HEK293 (cell line): Measurements from ENCODE around the gene TRA2B.

Source experiments
- KLF10 ChIP-seq: fragments of 450-650 bp; IDR thresholded peaks from 2 replicates; pipeline ENCODE4 v1.5.1; 2018; ENCODE audit warnings: missing biosample characterization, mild to moderate bottlenecking, missing genetic modification characterization
- SALL2 ChIP-seq: fragments of 450-650 bp; formaldehyde crosslinking; IDR thresholded peaks from 2 replicates; pipeline ENCODE4 v1.5.0; 2017; ENCODE audit warnings: missing biosample characterization, mild to moderate bottlenecking, missing genetic modification characterization, borderline replicate concordance
- SCRT2 ChIP-seq: fragments of 450-650 bp; formaldehyde crosslinking; IDR thresholded peaks from 2 replicates; pipeline ENCODE4 v1.5.1; 2016; ENCODE audit warnings: missing biosample characterization, missing genetic modification characterization
- TCF7L2 ChIP-seq: IDR thresholded peaks from 2 replicates; pipeline ENCODE4 v1.6.1; 2011; ENCODE audit warnings: low read depth, mild to moderate bottlenecking, inconsistent platforms, low read length, moderate library complexity, borderline replicate concordance
- ZBTB21 ChIP-seq: fragments of 450-650 bp; formaldehyde crosslinking; IDR thresholded peaks from 2 replicates; pipeline ENCODE4 v1.5.1; 2017; ENCODE audit warnings: missing biosample characterization, missing genetic modification characterization
- ZEB2 ChIP-seq: fragments of 450-650 bp; formaldehyde crosslinking; IDR thresholded peaks from 2 replicates; pipeline ENCODE4 v1.5.1; 2016; ENCODE audit warnings: missing biosample characterization, missing genetic modification characterization
- ZFP37 ChIP-seq: fragments of 450-650 bp; formaldehyde crosslinking; IDR thresholded peaks from 2 replicates; pipeline ENCODE4 v1.5.1; 2016; ENCODE audit warnings: missing biosample characterization, missing genetic modification characterization
- ZNF24 ChIP-seq: fragments of 450-650 bp; formaldehyde crosslinking; IDR thresholded peaks from 2 replicates; pipeline ENCODE4 v1.5.1; 2016; ENCODE audit warnings: missing biosample characterization, missing genetic modification characterization
- ZNF335 ChIP-seq: fragments of 450-650 bp; formaldehyde crosslinking; conservative IDR thresholded peaks from 2 replicates; pipeline ENCODE4 v1.5.1; 2016; ENCODE audit warnings: missing biosample characterization, missing genetic modification characterization
- ZNF433 ChIP-seq: fragments of 450-650 bp; formaldehyde crosslinking; IDR thresholded peaks from 2 replicates; pipeline ENCODE4 v1.5.1; 2016; ENCODE audit warnings: missing biosample characterization, missing genetic modification characterization, low read depth
- ZNF558 ChIP-seq: fragments of 450-650 bp; formaldehyde crosslinking; IDR thresholded peaks from 2 replicates; pipeline ENCODE4 v1.5.1; 2016; ENCODE audit warnings: missing biosample characterization, missing genetic modification characterization
- ZNF596 ChIP-seq: fragments of 450-650 bp; IDR thresholded peaks from 2 replicates; pipeline ENCODE4 v1.5.0; 2018; ENCODE audit warnings: missing biosample characterization, mild to moderate bottlenecking, missing genetic modification characterization, moderate library complexity
- ZNF629 ChIP-seq: fragments of 450-650 bp; formaldehyde crosslinking; IDR thresholded peaks from 2 replicates; pipeline ENCODE4 v1.5.1; 2017; ENCODE audit warnings: missing biosample characterization, missing genetic modification characterization
- ZNF785 ChIP-seq: fragments of 450-650 bp; formaldehyde crosslinking; IDR thresholded peaks from 2 replicates; pipeline ENCODE4 v1.5.1; 2016; ENCODE audit warnings: missing biosample characterization, missing genetic modification characterization
- ZSCAN23 ChIP-seq: fragments of 450-650 bp; formaldehyde crosslinking; IDR thresholded peaks from 2 replicates; pipeline ENCODE4 v1.5.1; 2016; ENCODE audit warnings: missing biosample characterization, missing genetic modification characterization
- TF ChIP-seq, protein P1 (sequence below): fragments of 450-650 bp; formaldehyde crosslinking; IDR thresholded peaks from 2 replicates; pipeline ENCODE4 v1.5.1; 2016; ENCODE audit warnings: missing biosample characterization, missing genetic modification characterization, borderline replicate concordance
- TF ChIP-seq, protein P2 (sequence below): fragments of 450-650 bp; formaldehyde crosslinking; IDR thresholded peaks from 2 replicates; pipeline ENCODE4 v1.5.1; 2016; ENCODE audit warnings: missing biosample characterization, missing genetic modification characterization
- TF ChIP-seq, protein P3 (sequence below): fragments of 450-650 bp; formaldehyde crosslinking; IDR thresholded peaks from 2 replicates; pipeline ENCODE4 v1.5.1; 2016; ENCODE audit warnings: missing biosample characterization, missing genetic modification characterization
- TF ChIP-seq, protein P4 (sequence below): fragments of 450-650 bp; formaldehyde crosslinking; IDR thresholded peaks from 2 replicates; pipeline ENCODE4 v1.5.1; 2017; ENCODE audit warnings: missing biosample characterization, mild to moderate bottlenecking, missing genetic modification characterization, moderate library complexity
- TF ChIP-seq, protein P5 (sequence below): fragments of 450-650 bp; formaldehyde crosslinking; IDR thresholded peaks from 2 replicates; pipeline ENCODE4 v1.5.1; 2017; ENCODE audit warnings: missing biosample characterization, missing genetic modification characterization
- TF ChIP-seq, protein P6 (sequence below): fragments of 450-650 bp; formaldehyde crosslinking; IDR thresholded peaks from 2 replicates; pipeline ENCODE4 v1.5.1; 2017; ENCODE audit warnings: missing biosample characterization, missing genetic modification characterization
- TF ChIP-seq, protein P7 (sequence below): fragments of 450-650 bp; IDR thresholded peaks from 2 replicates; pipeline ENCODE4 v1.5.1; 2018; ENCODE audit warnings: missing biosample characterization, mild to moderate bottlenecking, missing genetic modification characterization

The TRA2B gene

DNA sequence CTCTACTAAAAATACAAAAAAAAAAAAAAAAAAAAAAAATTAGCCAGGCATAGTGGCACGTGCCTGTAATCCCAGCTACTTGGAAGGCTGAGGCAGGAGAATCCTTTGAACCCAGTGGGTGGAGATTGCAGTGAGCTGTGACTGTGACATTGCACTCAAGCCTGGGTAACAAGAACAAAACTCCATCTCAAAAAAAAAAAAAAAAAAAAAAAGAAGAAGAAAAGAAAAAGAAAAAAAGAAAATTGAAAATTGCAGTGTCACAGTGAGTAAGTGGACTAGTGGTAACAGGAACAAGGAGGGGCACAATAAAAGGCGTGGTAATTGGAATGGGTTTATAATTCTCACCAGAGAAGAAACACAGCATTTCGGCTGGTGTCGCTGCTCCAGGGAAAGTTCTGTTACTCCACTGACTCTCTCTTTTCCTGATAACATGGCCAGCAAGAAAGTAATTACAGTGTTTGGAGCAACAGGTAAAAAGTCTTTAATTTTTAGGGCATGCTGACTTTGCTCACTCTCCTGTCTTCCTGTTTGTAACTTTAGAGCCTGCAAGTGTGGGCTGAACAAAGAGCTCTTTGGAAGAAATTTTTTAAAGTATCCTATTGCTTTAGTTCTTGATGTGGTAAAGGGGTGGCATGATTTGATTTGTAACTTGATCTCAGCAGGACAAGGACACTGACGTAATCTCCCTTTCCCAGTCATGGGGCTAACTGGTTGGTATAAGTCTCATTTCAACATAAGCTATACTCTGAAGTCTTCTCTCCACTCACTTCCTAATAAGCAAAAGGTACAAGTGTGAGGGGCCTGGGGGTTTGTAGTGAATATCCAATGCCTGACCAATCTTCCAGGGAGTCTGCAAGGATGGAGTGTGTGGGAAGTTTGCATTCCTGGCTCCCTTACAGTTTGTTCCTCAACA is 22.1 kb upstream of the TRA2B start (continued):
- TF ChIP-seq, protein P1, sequence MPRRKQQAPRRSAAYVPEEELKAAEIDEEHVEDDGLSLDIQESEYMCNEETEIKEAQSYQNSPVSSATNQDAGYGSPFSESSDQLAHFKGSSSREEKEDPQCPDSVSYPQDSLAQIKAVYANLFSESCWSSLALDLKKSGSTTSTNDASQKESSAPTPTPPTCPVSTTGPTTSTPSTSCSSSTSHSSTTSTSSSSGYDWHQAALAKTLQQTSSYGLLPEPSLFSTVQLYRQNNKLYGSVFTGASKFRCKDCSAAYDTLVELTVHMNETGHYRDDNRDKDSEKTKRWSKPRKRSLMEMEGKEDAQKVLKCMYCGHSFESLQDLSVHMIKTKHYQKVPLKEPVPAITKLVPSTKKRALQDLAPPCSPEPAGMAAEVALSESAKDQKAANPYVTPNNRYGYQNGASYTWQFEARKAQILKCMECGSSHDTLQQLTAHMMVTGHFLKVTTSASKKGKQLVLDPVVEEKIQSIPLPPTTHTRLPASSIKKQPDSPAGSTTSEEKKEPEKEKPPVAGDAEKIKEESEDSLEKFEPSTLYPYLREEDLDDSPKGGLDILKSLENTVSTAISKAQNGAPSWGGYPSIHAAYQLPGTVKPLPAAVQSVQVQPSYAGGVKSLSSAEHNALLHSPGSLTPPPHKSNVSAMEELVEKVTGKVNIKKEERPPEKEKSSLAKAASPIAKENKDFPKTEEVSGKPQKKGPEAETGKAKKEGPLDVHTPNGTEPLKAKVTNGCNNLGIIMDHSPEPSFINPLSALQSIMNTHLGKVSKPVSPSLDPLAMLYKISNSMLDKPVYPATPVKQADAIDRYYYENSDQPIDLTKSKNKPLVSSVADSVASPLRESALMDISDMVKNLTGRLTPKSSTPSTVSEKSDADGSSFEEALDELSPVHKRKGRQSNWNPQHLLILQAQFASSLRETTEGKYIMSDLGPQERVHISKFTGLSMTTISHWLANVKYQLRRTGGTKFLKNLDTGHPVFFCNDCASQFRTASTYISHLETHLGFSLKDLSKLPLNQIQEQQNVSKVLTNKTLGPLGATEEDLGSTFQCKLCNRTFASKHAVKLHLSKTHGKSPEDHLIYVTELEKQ (tag by site-specific recombination) = peak; percentile 39; the same call in 1 of the 2 replicates
- peak; percentile 96 for TF ChIP-seq SCRT2 (tag by site-specific recombination)
- TF ChIP-seq ZFP37 = peak; percentile 28; the same call in 1 of the 2 replicates
- no peak for TF ChIP-seq ZNF785 (tag by site-specific recombination)
- TF ChIP-seq TCF7L2 = peak; percentile 20; the same call in 1 of the 2 replicates
- peak; percentile 35; the same call in 1 of the 2 replicates for TF ChIP-seq ZBTB21 (tag by site-specific recombination)
- TF ChIP-seq ZNF558 (tag by site-specific recombination) = no peak
- TF ChIP-seq ZNF433 (tag by site-specific recombination) = no peak
- TF ChIP-seq ZNF629 (tag by site-specific recombination) = peak; percentile 71
- TF ChIP-seq ZNF335 (tag by site-specific recombination) = peak; percentile 46; the same call in 1 of the 2 replicates
- TF ChIP-seq, protein P2, sequence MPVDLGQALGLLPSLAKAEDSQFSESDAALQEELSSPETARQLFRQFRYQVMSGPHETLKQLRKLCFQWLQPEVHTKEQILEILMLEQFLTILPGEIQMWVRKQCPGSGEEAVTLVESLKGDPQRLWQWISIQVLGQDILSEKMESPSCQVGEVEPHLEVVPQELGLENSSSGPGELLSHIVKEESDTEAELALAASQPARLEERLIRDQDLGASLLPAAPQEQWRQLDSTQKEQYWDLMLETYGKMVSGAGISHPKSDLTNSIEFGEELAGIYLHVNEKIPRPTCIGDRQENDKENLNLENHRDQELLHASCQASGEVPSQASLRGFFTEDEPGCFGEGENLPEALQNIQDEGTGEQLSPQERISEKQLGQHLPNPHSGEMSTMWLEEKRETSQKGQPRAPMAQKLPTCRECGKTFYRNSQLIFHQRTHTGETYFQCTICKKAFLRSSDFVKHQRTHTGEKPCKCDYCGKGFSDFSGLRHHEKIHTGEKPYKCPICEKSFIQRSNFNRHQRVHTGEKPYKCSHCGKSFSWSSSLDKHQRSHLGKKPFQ (tag by site-specific recombination) = 0 out of 2 replicates have a peak, but pooled peaks have one; percentile 35
- TF ChIP-seq, protein P3, sequence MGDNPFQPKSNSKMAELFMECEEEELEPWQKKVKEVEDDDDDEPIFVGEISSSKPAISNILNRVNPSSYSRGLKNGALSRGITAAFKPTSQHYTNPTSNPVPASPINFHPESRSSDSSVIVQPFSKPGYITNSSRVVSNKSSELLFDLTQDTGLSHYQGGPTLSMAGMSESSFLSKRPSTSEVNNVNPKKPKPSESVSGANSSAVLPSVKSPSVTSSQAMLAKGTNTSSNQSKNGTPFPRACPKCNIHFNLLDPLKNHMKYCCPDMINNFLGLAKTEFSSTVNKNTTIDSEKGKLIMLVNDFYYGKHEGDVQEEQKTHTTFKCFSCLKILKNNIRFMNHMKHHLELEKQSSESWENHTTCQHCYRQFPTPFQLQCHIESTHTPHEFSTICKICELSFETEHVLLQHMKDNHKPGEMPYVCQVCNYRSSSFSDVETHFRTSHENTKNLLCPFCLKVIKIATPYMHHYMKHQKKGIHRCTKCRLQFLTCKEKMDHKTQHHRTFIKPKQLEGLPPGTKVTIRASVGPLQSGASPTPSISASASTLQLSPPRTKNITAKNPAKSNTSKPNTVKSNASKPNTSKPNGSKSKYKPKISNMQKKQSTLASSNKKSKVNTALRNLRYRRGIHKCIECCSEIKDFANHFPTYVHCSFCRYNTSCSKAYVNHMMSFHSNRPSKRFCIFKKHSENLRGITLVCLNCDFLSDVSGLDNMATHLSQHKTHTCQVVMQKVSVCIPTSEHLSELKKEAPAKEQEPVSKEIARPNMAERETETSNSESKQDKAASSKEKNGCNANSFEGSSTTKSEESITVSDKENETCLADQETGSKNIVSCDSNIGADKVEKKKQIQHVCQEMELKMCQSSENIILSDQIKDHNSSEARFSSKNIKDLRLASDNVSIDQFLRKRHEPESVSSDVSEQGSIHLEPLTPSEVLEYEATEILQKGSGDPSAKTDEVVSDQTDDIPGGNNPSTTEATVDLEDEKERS = no peak
- TF ChIP-seq ZSCAN23 = no peak
- TF ChIP-seq, protein P4, sequence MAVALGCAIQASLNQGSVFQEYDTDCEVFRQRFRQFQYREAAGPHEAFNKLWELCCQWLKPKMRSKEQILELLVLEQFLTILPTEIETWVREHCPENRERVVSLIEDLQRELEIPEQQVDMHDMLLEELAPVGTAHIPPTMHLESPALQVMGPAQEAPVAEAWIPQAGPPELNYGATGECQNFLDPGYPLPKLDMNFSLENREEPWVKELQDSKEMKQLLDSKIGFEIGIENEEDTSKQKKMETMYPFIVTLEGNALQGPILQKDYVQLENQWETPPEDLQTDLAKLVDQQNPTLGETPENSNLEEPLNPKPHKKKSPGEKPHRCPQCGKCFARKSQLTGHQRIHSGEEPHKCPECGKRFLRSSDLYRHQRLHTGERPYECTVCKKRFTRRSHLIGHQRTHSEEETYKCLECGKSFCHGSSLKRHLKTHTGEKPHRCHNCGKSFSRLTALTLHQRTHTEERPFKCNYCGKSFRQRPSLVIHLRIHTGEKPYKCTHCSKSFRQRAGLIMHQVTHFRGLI (tag by site-specific recombination) = peak; percentile 52; the same call in 1 of the 2 replicates
- TF ChIP-seq ZNF24 = no peak
- 0 out of 2 replicates have a peak, but pooled peaks have one; percentile 22 for TF ChIP-seq KLF10 (tag by site-specific recombination)
- TF ChIP-seq, protein P5, sequence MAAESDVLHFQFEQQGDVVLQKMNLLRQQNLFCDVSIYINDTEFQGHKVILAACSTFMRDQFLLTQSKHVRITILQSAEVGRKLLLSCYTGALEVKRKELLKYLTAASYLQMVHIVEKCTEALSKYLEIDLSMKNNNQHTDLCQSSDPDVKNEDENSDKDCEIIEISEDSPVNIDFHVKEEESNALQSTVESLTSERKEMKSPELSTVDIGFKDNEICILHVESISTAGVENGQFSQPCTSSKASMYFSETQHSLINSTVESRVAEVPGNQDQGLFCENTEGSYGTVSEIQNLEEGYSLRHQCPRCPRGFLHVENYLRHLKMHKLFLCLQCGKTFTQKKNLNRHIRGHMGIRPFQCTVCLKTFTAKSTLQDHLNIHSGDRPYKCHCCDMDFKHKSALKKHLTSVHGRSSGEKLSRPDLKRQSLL (tag by site-specific recombination) = no peak
- TF ChIP-seq ZNF596 (tag by site-specific recombination) = peak; percentile 54; the same call in 1 of the 2 replicates
- TF ChIP-seq, protein P6, sequence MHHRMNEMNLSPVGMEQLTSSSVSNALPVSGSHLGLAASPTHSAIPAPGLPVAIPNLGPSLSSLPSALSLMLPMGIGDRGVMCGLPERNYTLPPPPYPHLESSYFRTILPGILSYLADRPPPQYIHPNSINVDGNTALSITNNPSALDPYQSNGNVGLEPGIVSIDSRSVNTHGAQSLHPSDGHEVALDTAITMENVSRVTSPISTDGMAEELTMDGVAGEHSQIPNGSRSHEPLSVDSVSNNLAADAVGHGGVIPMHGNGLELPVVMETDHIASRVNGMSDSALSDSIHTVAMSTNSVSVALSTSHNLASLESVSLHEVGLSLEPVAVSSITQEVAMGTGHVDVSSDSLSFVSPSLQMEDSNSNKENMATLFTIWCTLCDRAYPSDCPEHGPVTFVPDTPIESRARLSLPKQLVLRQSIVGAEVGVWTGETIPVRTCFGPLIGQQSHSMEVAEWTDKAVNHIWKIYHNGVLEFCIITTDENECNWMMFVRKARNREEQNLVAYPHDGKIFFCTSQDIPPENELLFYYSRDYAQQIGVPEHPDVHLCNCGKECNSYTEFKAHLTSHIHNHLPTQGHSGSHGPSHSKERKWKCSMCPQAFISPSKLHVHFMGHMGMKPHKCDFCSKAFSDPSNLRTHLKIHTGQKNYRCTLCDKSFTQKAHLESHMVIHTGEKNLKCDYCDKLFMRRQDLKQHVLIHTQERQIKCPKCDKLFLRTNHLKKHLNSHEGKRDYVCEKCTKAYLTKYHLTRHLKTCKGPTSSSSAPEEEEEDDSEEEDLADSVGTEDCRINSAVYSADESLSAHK (tag by site-specific recombination) = no peak
- peak; percentile 59 for TF ChIP-seq ZEB2 (tag by site-specific recombination)
- TF ChIP-seq SALL2 (tag by site-specific recombination) = no peak
- TF ChIP-seq, protein P7, sequence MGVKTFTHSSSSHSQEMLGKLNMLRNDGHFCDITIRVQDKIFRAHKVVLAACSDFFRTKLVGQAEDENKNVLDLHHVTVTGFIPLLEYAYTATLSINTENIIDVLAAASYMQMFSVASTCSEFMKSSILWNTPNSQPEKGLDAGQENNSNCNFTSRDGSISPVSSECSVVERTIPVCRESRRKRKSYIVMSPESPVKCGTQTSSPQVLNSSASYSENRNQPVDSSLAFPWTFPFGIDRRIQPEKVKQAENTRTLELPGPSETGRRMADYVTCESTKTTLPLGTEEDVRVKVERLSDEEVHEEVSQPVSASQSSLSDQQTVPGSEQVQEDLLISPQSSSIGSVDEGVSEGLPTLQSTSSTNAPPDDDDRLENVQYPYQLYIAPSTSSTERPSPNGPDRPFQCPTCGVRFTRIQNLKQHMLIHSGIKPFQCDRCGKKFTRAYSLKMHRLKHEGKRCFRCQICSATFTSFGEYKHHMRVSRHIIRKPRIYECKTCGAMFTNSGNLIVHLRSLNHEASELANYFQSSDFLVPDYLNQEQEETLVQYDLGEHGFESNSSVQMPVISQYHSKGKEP (tag by site-specific recombination) = 0 out of 2 replicates have a peak, but pooled peaks have one; percentile 36
